ENCODE results near the gene POLQ.
A peak's percentile ranks its signal among the peaks of the same experiment; 100 is the strongest.
"Not testable (repeated sequence)": the region's sequence is repeated elsewhere in the genome, so short reads cannot be mapped to it uniquely, and the experiment has no call there.

POLQ gene

DNA sequence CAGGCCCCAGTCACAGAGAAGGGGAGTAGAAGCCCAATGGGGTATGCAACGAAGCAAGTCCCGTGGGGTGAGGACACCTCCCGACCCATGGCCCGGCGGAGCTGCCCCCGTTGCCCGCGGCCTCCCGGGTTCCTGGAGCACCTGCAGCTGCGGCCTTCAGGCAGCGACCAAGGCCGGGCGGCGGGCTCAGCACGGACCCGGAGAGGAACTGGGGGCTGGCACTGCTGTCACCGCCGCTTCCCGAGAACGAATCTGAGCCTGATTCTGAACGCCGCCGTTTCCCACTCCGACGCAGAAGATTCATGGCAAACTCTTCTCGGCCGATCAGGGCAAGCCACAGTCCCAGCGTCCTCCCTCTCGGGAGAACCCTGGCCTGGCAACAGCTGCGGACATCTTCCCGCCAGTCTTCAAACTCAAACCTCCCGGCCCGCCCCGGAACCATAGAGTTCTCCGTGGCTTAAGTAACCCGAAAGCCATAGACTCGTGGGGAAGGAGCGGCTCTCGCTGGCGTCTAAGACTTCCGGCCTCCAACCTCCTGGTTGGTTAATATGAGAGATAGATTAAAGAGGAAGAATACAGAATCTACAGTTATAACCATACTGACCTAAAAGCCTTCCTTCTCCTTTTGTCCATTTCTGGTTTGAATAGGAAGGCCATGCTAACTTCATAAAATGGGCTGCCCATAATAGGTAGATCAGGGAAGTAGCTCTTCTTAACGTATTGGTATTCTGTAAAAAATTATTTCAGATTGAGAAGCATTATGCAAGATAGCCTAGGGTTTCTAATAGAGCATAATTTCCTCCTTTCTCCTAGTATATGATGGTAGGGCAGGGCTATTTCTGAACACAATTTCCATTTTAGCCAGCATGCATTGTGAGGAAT, at the start of gene POLQ:
Gene POLQ, minus strand, starts transcription at position 415 of the 882 bp plus-strand sequence. Its CDS starts 111 bp downstream, at position 304.
- no peak for FAIRE-seq
- DNase-seq (ENCODE audit: insufficient read length, low spot score): peak; percentile 81

DNA sequence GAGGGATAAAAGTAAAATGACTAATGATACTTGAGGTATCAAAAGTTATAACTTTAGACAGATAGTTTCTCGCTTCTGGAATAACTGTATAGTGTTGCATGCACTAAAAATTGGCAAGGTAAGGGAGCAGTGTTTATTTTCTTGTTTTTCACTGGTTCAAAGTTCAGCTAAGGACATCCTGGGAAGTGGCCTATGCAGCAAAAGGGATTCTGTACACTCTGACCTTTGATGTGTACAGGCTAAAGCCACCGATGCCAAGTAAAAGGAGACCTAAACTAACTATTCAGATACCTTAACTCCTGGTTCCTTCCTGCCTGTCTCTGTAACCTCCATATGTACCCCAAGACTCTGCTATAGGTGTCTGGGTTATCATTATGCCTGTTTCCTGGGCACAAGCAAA, 49.1 kb upstream of the POLQ start:
- no peak for DNase-seq (ENCODE audit: insufficient read length, low spot score)
- no peak for FAIRE-seq

DNA sequence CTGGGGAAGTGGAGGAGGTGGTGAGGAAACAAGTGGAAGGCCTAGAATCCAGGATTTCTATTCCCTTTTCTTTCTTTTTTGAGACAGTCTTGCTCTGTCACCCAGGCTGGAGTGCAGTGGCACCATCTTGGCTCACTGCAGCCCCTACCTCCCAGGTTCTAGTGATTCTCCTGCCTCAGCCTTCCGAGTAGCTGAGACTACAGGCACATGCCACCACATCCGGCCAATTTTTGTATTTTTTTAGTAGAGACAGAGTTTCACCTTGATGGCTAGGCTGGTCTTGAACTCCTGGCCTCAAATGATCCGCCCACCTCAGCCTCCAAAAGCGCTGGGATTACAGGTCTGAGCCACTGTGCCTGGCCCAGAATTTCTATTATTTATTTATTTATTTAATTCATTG, 48.0 kb upstream of the POLQ start:
- DNase-seq (ENCODE audit: insufficient read length, low spot score); FAIRE-seq: not testable (repeated sequence)

DNA sequence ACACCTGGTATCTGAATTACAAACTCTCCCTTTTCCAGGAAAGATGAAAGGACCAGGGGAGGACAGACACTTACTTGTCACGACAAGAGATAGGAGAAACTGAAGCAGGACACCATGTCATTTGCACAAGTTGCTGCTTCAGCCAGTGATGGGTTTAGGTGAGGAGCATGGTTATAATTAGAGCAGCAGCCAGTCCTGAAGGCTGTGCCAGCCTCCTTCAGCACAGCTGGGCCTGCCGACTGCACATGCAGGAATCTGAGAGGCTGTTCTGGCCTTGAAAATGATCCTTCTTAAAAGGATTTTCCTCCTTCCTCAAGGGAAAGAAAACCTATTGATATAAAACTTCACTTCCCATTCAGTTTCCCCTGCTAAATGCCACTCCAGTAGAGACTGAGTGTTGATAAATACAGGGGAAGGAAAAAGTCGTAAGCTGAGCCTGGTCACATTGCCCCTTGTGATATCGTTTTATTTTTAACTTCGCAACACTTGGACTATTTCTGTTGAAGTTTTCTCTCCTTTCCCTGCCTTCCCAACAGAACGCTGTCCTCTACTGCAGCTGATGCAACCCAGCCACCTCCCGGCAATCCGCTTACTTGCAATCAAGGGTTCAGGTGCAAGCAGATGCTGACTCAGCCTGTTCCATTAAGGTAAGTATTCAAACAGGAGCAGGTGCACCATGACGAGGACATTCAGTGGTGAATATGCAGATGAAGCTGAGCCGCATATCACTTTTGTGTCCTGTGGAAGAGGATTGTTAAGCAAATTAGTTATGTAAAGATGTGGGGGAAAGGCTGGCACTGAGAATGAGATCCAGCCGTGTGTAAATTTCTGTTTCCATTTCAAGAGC, 47.3 kb upstream of the POLQ start, which contains the start of gene FBXO40:
Gene FBXO40, plus strand, starts transcription at position 524 of the 847 bp plus-strand sequence. CDS start 27,197 bp downstream, outside the sequence.
- DNase-seq (ENCODE audit: insufficient read length, low spot score) (no peak), FAIRE-seq (no peak)

GRCh38 chr3:121584418-121584817, 38.6 kb upstream of the POLQ start:
- no peak for FAIRE-seq
- DNase-seq (ENCODE audit: insufficient read length, low spot score): no peak

DNA sequence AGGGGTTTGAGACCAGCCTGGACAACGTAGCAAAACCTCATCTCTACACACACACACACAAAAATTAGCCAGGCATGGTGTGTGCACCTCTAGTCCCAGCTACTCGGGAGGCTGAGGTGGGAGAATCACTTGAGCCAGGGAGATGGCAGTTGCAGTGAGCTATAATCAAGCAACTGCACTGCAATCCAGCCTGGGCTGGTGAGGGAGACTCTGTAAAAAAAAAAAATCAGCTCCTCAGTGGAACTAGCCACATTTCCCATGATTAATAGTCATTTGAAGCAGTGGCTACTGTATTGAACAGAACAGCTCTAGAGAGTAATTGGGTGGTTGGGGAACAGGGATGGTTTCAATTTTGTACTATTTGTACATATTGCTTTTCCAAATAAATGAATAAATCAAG, 35.9 kb upstream of the POLQ start:
- no peak for DNase-seq (ENCODE audit: insufficient read length, low spot score)
- no peak for FAIRE-seq

GRCh38 chr3:121574449-121574848, 28.7 kb upstream of the POLQ start:
- DNase-seq (ENCODE audit: insufficient read length, low spot score): no peak
- no peak for FAIRE-seq

- DNase-seq (ENCODE audit: insufficient read length, low spot score) (no peak), FAIRE-seq (no peak)
Measured at GRCh38 chr3:121567649-121568048, 21.9 kb upstream of the POLQ start, which contains the start of gene ARGFX. Gene ARGFX (plus strand): TSS chr3:121567949. CDS start chr3:121570714, 2,765 bp downstream.

DNA sequence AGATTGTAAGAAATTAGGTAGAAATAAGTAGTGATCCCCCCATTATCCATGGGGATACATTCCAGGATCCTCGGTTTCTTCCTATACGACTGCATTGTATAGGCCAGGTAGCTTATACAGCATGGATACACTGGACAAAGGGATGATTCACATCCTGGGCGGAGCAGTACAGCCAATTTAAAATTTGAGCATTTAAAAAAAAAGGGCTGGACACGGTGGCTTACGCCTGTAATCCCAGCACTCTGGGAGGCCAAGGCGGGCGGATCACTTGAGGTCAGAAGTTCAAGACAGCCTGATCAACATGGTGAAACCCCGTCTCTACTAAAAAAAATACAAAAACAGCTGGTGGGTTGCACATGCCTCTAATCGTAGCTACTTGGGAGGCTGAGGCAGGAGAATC, 21.0 kb upstream of the POLQ start:
- FAIRE-seq: no peak
- DNase-seq (ENCODE audit: insufficient read length, low spot score): no peak

DNA sequence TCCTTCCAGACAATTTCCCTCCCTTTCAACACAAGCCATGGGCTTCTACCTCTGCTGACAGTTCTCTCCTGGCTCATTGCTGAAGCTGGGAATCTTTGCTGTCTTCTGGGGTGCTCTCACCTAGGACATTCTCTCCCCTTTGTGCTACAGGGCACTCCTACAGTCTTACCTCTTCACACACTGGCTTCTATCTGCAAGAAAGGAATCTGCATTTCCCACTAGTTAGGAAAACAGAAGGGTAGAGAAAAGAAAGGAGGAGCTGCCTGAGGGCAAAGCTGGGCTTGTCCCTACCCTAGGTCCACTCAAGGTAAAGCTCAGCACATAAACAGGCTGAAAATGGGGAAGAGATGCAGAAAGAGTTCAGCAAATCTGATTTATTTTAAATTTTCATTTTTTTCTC, 16.4 kb upstream of the POLQ start:
- FAIRE-seq: no peak
- DNase-seq (ENCODE audit: insufficient read length, low spot score): no peak

- no peak for DNase-seq (ENCODE audit: insufficient read length, low spot score)
- FAIRE-seq: no peak
Measured at GRCh38 chr3:121557426-121557934, 11.7 kb upstream of the POLQ start.

DNA sequence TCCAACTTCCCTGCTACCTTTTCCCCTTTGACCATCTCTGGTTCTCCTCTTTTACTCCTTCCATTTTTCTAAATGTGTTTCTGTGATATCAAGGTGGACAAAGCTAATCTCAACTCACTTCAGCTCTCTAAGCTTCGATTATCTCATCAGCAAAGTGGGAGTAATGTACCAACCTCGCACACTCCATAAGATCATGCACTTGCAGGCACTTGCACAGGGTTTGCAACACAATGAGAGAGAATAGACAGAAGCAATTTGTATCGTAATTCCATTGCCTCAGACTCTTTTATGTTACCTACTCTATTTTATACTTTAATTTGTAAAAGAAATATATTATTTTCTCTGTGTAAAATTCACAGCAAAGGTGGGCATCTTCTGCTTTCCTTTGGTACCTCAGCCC, 7.0 kb upstream of the POLQ start:
- DNase-seq (ENCODE audit: insufficient read length, low spot score): no peak
- no peak for FAIRE-seq

- no peak for FAIRE-seq
Measured at GRCh38 chr3:121552379-121552778, 6.6 kb upstream of the POLQ start.

DNA sequence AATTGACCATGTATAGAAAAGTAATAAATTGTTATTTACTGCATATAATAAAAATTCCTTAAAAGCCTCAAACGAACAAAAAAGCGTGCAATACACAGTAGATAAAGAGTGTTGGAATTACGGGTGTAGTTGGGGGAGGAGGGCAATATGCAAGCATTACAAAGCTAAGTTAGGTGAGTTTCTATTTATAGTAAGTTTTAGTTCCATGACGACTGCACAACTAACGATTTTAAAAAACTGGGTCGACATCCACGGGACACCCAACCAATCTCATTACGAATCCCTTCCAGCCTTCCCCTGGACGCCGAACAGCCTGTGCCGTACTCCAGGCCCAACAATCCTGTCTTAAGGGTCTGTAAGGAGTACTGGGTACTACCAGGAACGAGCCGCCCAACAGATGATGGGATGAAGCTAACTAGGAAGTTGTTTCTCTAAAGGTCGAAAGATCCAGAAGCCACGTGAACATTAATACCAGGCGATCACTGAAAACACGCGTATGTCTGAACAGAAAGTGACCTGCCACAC, 677 bp downstream of the POLQ start:
- FAIRE-seq (no peak), DNase-seq (ENCODE audit: insufficient read length, low spot score) (peak; percentile 26)

More at GRCh38 chr3:121552379-121552778, 6.6 kb upstream of the POLQ start:
- DNase-seq (ENCODE audit: insufficient read length, low spot score): no peak

DNA sequence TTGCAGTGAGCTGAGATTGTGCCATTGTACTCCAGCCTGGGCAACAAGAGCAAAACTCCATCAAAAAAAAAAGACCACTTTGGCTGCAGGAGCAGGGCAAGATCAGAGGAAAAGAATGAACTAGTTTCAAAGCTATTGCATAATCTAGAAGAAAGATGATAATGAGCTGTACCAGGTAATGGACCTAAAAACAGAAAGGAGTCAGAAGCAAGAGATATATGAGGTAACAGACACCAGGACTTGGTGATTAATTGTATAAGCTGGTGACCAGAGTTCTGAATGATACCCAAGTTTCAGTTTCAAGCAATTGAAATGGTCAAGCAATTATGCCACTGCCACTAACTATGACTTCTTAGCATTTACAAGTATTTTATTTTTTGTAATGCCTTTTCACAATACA, 2.9 kb downstream of the POLQ start:
- FAIRE-seq (no peak), DNase-seq (ENCODE audit: insufficient read length, low spot score) (no peak)

GRCh38 chr3:121531269-121531668, 14.5 kb downstream of the POLQ start:
- no peak for DNase-seq (ENCODE audit: insufficient read length, low spot score)

GRCh38 chr3:121529308-121529707, 16.5 kb downstream of the POLQ start:
- FAIRE-seq: no peak
- no peak for DNase-seq (ENCODE audit: insufficient read length, low spot score)

More at GRCh38 chr3:121531269-121531668, 14.5 kb downstream of the POLQ start:
- FAIRE-seq: no peak

GRCh38 chr3:121520510-121520909, 25.3 kb downstream of the POLQ start:
- FAIRE-seq: no peak
- DNase-seq (ENCODE audit: insufficient read length, low spot score): no peak

GRCh38 chr3:121517953-121518655, 27.7 kb downstream of the POLQ start:
- FAIRE-seq (no peak), DNase-seq (ENCODE audit: insufficient read length, low spot score) (no peak)

DNA sequence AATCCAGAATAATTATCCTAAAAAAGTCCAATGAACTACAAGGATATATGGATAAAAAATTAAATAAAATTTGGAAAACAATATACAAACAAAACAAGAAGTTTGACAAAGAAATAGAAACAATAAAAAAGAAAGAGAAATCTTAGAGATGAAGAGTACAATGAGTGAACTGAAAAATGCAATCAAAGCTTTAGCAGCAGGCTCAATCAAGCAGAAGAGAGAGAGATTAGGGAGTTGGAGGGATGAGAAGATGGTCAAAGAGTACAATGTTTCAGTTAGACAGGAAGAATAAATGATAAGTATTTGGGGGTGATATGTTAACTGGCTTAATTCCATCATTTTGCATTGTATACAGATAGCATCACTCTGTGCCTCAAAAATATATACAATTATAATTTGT, 29.9 kb downstream of the POLQ start:
- no peak for FAIRE-seq
- no peak for DNase-seq (ENCODE audit: insufficient read length, low spot score)
